Activated naive CD8-positive, alpha-beta T cell treated with anti-CD3 and anti-CD28 coated beads, Interleukin-2, amount 10 ng/mL, durations not matched to agents 7 days and 5 days (primary cell): Measurements from ENCODE around the gene CCDC73. TPM values are rescaled to one million over a fixed set of nuclear protein-coding genes. Genes with fewer than 3 reads are reported as not detected.

Source experiments
- ATAC-seq: fragments of 150-1000 bp; cut with Tn5 transposase; one replicate; pipeline ENCODE4 v1.10.0; 2021; ENCODE audit warnings: low read depth, moderate library complexity
- POLR2A ChIA-PET: fragments of 350-600 bp; sonication (Branson Sonifier 250); formaldehyde crosslinking; loops from one replicate; lab custom pipeline; 2021; ENCODE audit warnings: antibody characterized with exemption; lab: Charles Lee
- DNase-seq: peaks from one replicate; pipeline ENCODE4 v3.0.0; 2021
- H3K27ac Mint-ChIP-seq: one replicate; pipeline ENCODE4 v1.8.0; 2022; ENCODE audit warnings: mild to moderate bottlenecking, mixed read lengths
- H3K27me3 Mint-ChIP-seq: one replicate; pipeline ENCODE4 v1.8.0; 2022; ENCODE audit warnings: mild to moderate bottlenecking, moderate library complexity, mixed read lengths
- H3K36me3 Mint-ChIP-seq: one replicate; pipeline ENCODE4 v1.8.0; 2021; ENCODE audit warnings: mild to moderate bottlenecking, mixed read lengths
- H3K4me1 Mint-ChIP-seq: one replicate; pipeline ENCODE4 v1.8.0; 2021; ENCODE audit warnings: mixed read lengths
- H3K4me3 Mint-ChIP-seq: one replicate; pipeline ENCODE4 v1.8.0; 2022; ENCODE audit warnings: mild to moderate bottlenecking, moderate library complexity, mixed read lengths
- H3K9me3 Mint-ChIP-seq: one replicate; pipeline ENCODE4 v1.8.0; 2021; ENCODE audit warnings: mixed read lengths
- total RNA-seq, 2 experiments: library from RNA; stranded (reverse); gene quantifications; one replicate each; pipeline ENCODE4 v1.2.3, GENCODE V29; 2021

CCDC73 gene
- total RNA-seq, 2 experiments from 2014 or later: 0.14 TPM; not detected in 1

DNA sequence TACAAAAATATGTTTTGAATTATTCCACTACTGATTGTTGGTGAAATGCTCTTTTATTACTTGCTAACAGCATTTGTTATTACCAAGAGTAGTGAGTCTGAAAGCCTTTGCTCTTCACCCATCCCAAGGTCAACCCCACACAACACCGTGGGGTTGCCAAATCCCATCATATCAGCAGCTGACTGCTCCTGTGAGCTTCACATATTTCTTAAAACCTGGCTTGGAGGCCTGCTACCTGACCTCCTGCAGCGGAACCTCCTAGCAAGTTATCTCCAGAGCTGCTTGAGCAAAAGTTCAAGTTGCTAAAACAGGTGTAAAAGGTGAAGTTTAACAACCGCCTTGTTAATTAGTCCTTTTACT is 230.9 kb downstream of the CCDC73 start:
- no peak overlapping the region for H3K27ac Mint-ChIP-seq
- H3K27me3 Mint-ChIP-seq: no peaks in the 10 kb centered on the region
- ATAC-seq: no peak
- POLR2A ChIA-PET: no interaction called here
- H3K36me3 Mint-ChIP-seq: peaks cover 1% of the 10 kb centered on the region
- peaks cover 5% of the 10 kb centered on the region for H3K4me1 Mint-ChIP-seq
- DNase-seq: no peak
- no peak overlapping the region for H3K4me3 Mint-ChIP-seq
- H3K9me3 Mint-ChIP-seq: no peaks in the 10 kb centered on the region

DNA sequence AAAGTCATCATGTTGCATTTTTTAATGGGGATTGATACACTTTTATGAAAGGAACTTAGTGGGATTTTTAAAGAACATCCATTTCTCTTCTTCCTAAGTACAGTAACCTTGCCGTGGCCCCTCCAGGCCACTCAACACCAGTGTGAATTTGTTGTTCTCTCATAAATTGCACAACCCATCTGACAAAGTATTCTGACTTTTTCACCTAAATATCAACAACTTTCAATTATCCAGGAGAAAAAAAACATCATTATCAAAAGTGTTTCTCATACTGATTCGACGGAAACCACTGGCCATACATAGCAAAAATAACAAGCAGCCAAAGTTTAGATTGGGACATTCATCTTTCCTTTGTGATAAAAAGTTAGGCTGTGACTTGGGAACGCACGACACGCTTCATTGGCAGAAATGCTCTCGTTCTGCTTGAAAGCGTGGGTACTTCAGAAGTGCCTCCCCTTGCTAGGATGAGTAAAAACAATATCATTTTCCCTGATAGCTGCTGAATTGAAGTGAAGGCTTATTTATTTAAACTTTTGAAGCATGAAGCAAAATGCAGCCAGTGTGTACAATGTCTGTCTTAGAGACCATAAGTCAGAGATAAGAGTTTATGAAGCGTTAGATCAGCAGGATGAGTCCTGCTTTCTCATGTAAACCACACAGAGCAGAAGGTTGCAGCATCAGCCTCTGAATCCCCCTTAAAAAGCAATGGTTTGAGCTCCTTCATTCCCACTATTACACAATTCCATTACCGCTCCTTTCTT is 231.4 kb downstream of the CCDC73 start:
- peaks cover 1% of the 10 kb centered on the region for H3K36me3 Mint-ChIP-seq
- H3K9me3 Mint-ChIP-seq: no peaks in the 10 kb centered on the region
- H3K4me1 Mint-ChIP-seq: peaks cover 5% of the 10 kb centered on the region
- no peak for DNase-seq
- H3K27me3 Mint-ChIP-seq: no peaks in the 10 kb centered on the region
- H3K27ac Mint-ChIP-seq: no peak overlapping the region
- POLR2A ChIA-PET: no interaction called here
- no peak overlapping the region for H3K4me3 Mint-ChIP-seq
- ATAC-seq: no peak

DNA sequence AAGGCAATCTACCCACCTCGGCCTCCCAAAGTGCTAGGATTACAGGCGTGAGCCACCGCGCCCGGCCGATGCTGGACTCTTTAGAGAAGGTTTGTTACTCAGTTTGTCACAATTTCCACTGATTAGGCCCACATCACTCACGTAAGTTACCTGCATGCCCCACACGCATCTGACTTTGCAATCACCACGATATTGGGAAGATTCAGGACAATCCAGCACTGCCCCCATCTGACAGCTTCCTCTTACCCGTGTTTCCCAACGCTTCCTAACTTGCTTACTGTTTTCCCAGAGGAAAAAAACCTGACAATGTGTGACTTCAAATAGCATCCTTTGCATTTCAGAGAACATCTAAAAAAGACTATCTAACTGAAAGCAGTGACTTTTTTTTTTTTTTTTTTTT is 232.6 kb downstream of the CCDC73 start:
- no peak overlapping the region for H3K4me3 Mint-ChIP-seq
- no peak overlapping the region for H3K27ac Mint-ChIP-seq
- POLR2A ChIA-PET: no interaction called here
- no peaks in the 10 kb centered on the region for H3K27me3 Mint-ChIP-seq
- no peaks in the 10 kb centered on the region for H3K9me3 Mint-ChIP-seq
- peaks cover 5% of the 10 kb centered on the region for H3K4me1 Mint-ChIP-seq
- H3K36me3 Mint-ChIP-seq: no peaks in the 10 kb centered on the region
- DNase-seq (no peak), ATAC-seq (no peak)

DNA sequence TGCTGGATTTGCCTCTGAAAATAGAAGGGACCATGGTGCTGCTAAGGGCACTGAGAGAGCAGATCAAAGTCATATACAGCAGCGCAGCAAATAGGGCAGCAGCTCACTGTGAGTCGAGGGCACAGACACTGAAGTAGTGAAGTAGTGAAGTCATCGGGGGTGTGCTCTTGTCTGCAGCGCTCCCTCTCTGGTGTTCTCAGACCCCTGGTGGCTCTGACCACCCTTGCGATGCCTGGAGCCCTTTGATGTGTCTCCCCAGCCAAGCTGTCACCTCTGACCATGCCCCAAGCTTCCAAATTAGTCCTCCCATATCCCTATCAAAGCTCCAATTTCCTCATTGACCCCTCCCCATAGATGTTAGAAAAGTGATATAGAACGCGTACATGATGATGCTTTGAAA is 238.6 kb downstream of the CCDC73 start:
- Mint-ChIP-seq H3K9me3 (no peaks in the 10 kb centered on the region), H3K4me3 (no peak overlapping the region), H3K36me3 (no peaks in the 10 kb centered on the region), H3K27ac (no peak overlapping the region), H3K4me1 (no peaks in the 10 kb centered on the region), H3K27me3 (peaks cover 2% of the 10 kb centered on the region)
- ATAC-seq (no peak), DNase-seq (no peak)
- POLR2A ChIA-PET: no interaction called here

DNA sequence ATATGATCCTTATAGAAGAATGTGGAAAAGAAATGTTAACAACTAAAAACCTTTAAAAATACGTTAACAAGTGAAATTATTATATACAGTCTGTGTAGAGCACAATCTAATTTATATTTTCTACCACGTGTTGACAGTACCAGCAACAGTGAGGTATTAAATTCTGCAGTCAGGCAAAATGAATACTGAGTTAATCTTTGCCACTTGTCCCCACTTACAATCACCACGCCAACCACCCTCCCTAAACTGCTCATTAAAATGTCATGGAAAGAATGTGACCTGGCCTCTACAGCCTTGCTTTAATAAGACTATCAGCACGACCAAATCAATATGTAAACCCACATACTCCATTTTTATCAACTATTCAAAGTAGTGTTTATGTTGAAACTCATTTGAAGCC is 239.4 kb downstream of the CCDC73 start:
- Mint-ChIP-seq H3K9me3 (no peaks in the 10 kb centered on the region), H3K36me3 (no peaks in the 10 kb centered on the region), H3K27me3 (peaks cover 4% of the 10 kb centered on the region), H3K4me3 (no peak overlapping the region), H3K4me1 (no peaks in the 10 kb centered on the region), H3K27ac (no peak overlapping the region)
- POLR2A ChIA-PET: no interaction called here
- ATAC-seq (no peak), DNase-seq (no peak)

Other genes starting within 250 kb of the CCDC73 start
- 100 to 1,000 TPM; 210 to 214 TPM for gene EIF3M, start 210.8 kb downstream of the CCDC73 start, total RNA-seq
- gene PRRG4, start 35.3 kb upstream of the CCDC73 start, total RNA-seq: under 1 TPM; 0.26 to 0.33 TPM
- 10 to 100 TPM; 12.3 to 14.4 TPM for gene QSER1, start 98.1 kb upstream of the CCDC73 start, total RNA-seq
- 1 to 10 TPM; 2.7 to 3.6 TPM for gene DEPDC7, start 221.2 kb upstream of the CCDC73 start, total RNA-seq
- 10 to 100 TPM; 21.2 to 21.5 TPM for gene TCP11L1, start 244.9 kb upstream of the CCDC73 start, total RNA-seq